ENCODE results near the gene GPR156. TPM values are rescaled to one million over a fixed set of nuclear protein-coding genes. Genes with fewer than 3 reads are reported as not detected.

The GPR156 gene
- total and polyA plus RNA-seq, 7 donors, result 0.07 to 1.7 (median 1.1) TPM; not detected in 2

GRCh38 chr3:120143676-120144075 is 141.3 kb downstream of the GPR156 start:
- no peaks in the 10 kb centered on the region for H3K27me3 ChIP-seq
- TF ChIP-seq EP300 (IDR thresholded peaks at IDR 0.05) (no peak), POLR2AphosphoS5 (IDR thresholded peaks at IDR 0.05) (no peak), CTCF (IDR thresholded peaks at IDR 0.05) (no peak), POLR2A (IDR thresholded peaks at IDR 0.05) (no peak)
- no peak overlapping the region for H3K4me3 ChIP-seq
- intact Hi-C loops (cut with DNase I), result no loop called here
- DNase-seq, result no peak
- no peaks in the 10 kb centered on the region for H3K9me3 ChIP-seq
- H3K36me3 ChIP-seq, result no peaks in the 10 kb centered on the region
- WGBS, 2 donors, result 92 to 97% methylated on average over 2 of the region's 2 CpGs
- no peaks in the 10 kb centered on the region for H3K4me1 ChIP-seq
- H3K27ac ChIP-seq, result no peak overlapping the region

GRCh38 chr3:120142236-120142635 is 142.8 kb downstream of the GPR156 start:
- no peak for DNase-seq
- WGBS, 2 donors, result 81 to 95% methylated on average over 4 of the region's 4 CpGs
- H3K27ac ChIP-seq, result no peak overlapping the region
- no peaks in the 10 kb centered on the region for H3K4me1 ChIP-seq
- no peaks in the 10 kb centered on the region for H3K9me3 ChIP-seq
- no peak overlapping the region for H3K4me3 ChIP-seq
- H3K27me3 ChIP-seq, result no peaks in the 10 kb centered on the region
- TF ChIP-seq POLR2AphosphoS5 (IDR thresholded peaks at IDR 0.05) (no peak), EP300 (IDR thresholded peaks at IDR 0.05) (no peak), CTCF (IDR thresholded peaks at IDR 0.05) (no peak)
- intact Hi-C loops (cut with DNase I), result no loop called here
- no peaks in the 10 kb centered on the region for H3K36me3 ChIP-seq

- DNase-seq, result no peak
Measured at GRCh38 chr3:120140098-120140742, 144.8 kb downstream of the GPR156 start.

GRCh38 chr3:120139140-120139539 is 145.9 kb downstream of the GPR156 start:
- Histone ChIP-seq H3K4me3 (no peak overlapping the region), H3K27ac (no peak overlapping the region), H3K36me3 (no peaks in the 10 kb centered on the region), H3K27me3 (no peaks in the 10 kb centered on the region), H3K4me1 (no peaks in the 10 kb centered on the region), H3K9me3 (no peaks in the 10 kb centered on the region)
- no peak for TF ChIP-seq POLR2A (IDR thresholded peaks at IDR 0.05)
- TF ChIP-seq CTCF (IDR thresholded peaks at IDR 0.05), result no peak
- 97% methylated on average over 4 of the region's 4 CpGs for WGBS, 2 donors
- DNase-seq, result no peak
- intact Hi-C loops (cut with DNase I), result no loop called here

More at GRCh38 chr3:120140098-120140742, 144.8 kb downstream of the GPR156 start:
- no peaks in the 10 kb centered on the region for H3K27me3 ChIP-seq
- no peaks in the 10 kb centered on the region for H3K36me3 ChIP-seq
- no peak overlapping the region for H3K27ac ChIP-seq
- no peak overlapping the region for H3K4me3 ChIP-seq
- intact Hi-C loops (cut with DNase I), result no loop called here
- H3K4me1 ChIP-seq, result no peaks in the 10 kb centered on the region
- WGBS, 2 donors, result 98% methylated on average over 52 of the region's 52 CpGs
- no peaks in the 10 kb centered on the region for H3K9me3 ChIP-seq
- no peak for TF ChIP-seq POLR2A (IDR thresholded peaks at IDR 0.05)
- TF ChIP-seq CTCF (IDR thresholded peaks at IDR 0.05), result no peak
- TF ChIP-seq EP300 (IDR thresholded peaks at IDR 0.05), result no peak
- no peak for TF ChIP-seq POLR2AphosphoS5 (IDR thresholded peaks at IDR 0.05)

GRCh38 chr3:120137548-120137947 is 147.5 kb downstream of the GPR156 start:
- no peaks in the 10 kb centered on the region for H3K36me3 ChIP-seq
- intact Hi-C loops (cut with DNase I), result no loop called here
- H3K27ac ChIP-seq, result no peak overlapping the region
- no peak for TF ChIP-seq POLR2AphosphoS5 (IDR thresholded peaks at IDR 0.05)
- TF ChIP-seq CTCF (IDR thresholded peaks at IDR 0.05), result no peak
- TF ChIP-seq POLR2A (IDR thresholded peaks at IDR 0.05), result no peak
- no peak for TF ChIP-seq EP300 (IDR thresholded peaks at IDR 0.05)
- DNase-seq, result no peak
- no peaks in the 10 kb centered on the region for H3K9me3 ChIP-seq
- 72 to 77% methylated on average over 2 of the region's 2 CpGs for WGBS, 2 donors
- H3K4me3 ChIP-seq, result no peak overlapping the region
- H3K27me3 ChIP-seq, result no peaks in the 10 kb centered on the region
- H3K4me1 ChIP-seq, result no peaks in the 10 kb centered on the region
